ENCODE results near the gene TRIM50. TPM values are rescaled to one million over a fixed set of nuclear protein-coding genes. Genes with fewer than 3 reads are reported as not detected.

Gene TRIM50
- total RNA-seq, 1 donor from 2014 or later: 0.48 TPM

Other genes with a start within 250 kb of the TRIM50 start
- gene SPDYE9, start 242.0 kb downstream of the TRIM50 start, total RNA-seq (ENCODE audit: insufficient read depth, low replicate concordance): 1.7 TPM
- gene NSUN5, start 19.3 kb downstream of the TRIM50 start, total RNA-seq (ENCODE audit: insufficient read depth, low replicate concordance): 7.2 TPM
- gene FKBP6, start 79 bp upstream of the TRIM50 start, total RNA-seq (ENCODE audit: insufficient read depth, low replicate concordance): 0.72 TPM
- not detected for gene FZD9, start 105.7 kb upstream of the TRIM50 start, total RNA-seq (ENCODE audit: insufficient read depth, low replicate concordance)
- gene BAZ1B, start 194.2 kb upstream of the TRIM50 start, total RNA-seq (ENCODE audit: insufficient read depth, low replicate concordance): 57.8 TPM
- gene BCL7B, start 229.6 kb upstream of the TRIM50 start, total RNA-seq (ENCODE audit: insufficient read depth, low replicate concordance): 11.6 TPM